GM19239 (cell line): ENCODE data around the gene SLC8A2.
"Not testable (repeated sequence)": the region's sequence is repeated elsewhere in the genome, so short reads cannot be mapped to it uniquely, and the experiment has no call there.

Source experiments
- DNase-seq: peaks from one replicate; pipeline ENCODE4 v3.0.0; 2011; ENCODE audit warnings: low spot score; ENCODE audit not compliant: insufficient read length
- FAIRE-seq: peaks from 2 replicates; lab custom pipeline; 2011; peaks lifted over from hg19 to GRCh38; lab: Jason Lieb, UNC

Gene SLC8A2

DNA sequence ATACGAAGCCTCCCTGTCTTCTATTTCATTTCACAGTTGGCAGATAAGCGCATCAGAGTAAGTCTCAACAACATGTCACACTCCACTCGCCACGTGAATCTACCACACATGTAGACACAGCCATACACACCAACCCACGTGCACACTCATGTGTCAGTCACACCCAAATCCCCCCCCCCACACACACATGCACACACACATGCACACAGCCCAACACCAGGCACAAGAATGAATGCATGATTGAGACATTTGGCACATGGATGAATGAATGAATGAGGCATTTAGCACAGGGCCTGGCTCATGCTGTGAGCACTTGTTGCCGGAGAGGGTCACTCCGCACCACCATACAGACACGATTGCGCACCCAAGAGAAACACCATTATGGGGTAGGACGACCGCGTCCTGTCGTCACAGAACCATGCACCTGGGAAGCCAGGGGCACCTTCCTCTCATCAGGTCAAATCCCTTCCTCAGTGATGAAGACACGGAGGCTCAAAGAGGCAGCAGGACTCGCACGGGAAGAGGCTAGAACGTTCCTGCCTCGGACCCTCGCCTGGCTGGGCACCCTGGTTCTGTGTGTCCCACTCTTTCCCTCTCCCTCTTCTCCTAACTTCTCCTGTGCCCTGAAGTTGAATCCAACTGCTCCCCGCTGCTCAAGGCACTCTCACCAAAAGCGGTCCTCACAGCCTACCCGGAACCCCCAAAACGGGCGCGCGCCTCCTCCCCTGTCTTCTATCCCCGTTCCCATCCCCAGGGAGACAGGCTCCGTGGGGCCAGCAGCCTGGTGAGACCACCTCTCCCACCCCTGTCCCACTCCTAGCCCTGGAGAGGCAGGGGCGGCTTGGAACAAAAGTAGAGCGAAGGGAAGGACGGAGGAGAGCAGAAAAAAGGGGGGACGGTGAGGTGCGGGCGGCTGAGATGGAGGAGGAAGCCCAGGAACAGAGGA lies 53.7 kb downstream of the SLC8A2 start:
- no peak for FAIRE-seq
- no peak for DNase-seq

DNA sequence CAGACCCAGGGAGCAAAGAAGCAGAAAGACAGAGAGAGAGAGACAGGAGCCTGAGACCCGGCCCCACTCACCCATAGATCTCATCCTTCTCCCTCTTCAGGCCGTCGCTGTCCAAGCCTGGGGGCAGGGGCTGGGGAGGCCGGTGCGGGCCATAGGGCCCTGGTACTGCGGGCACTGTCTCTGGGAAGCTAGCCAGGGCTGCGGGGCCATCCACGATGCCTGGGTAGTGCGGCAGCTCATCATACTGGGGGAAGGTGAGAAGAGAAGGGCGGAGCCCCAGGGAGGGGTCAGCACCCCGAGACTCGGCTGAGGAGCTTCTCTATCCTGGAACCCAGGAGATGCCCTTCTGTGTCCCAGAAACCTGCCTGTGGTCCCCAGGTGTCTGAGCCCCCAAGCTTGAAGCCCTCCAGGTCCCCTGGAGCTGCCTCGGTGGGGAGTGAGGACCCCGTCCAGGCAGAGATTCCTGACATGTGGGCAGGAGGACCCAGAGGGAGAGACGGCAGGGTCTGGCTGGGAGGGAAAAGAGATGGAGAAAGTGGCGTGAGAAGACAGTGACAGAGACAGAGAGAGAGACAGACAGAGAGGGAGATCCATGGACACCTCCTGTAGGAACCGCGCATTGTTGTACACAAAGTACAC lies 54.5 kb downstream of the SLC8A2 start:
- DNase-seq (no peak), FAIRE-seq (no peak)

DNA sequence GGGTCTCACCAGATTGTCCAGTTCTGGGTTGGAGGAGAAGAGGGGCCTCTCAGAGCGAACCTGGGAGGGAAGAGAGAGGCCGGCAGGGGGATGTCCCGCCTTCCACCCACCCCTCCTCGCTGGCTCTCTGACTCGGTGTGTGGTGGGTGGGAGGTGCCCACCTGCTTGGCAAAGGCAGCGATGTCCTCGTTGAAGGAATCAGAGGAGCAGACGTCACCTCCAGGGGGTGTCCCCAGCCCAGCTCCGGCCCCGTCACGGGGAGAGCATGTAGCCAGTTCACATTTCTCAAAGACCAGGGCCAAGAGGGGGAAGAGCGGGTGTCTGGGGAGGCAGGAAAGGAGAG lies 55.1 kb downstream of the SLC8A2 start:
- FAIRE-seq: no peak
- DNase-seq: no peak

DNA sequence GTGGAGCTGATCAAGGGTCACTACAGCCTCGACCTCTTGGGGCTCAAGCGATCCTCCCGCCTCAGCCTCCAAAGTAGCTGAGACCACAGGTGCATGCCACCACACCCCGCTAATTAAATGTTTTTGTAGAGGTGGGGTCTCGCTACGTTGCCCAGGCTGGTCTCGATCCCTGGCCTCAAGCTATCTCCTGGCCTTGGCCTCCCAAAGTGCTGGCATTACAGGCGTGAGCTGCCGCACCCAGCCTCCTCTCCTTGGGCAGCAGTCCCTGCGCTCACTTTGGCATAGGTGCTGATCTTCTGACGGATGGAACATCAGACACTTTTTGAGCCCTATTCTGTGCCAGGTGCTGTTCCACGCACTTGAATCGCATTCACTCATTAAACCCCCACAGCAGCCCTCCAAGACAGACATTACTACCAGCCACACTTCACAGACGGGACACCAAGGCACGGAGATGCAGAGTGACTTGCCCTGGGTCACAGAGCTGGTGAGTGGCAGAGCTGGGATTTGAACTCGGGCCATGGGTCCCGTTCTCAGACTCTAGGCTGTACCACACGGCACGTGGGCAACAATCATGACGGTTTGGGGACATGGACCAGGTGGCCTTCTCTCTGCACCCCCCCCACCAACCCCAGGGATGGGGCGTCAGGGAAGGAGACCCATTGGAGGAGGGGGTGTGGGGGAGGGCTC lies 55.6 kb downstream of the SLC8A2 start:
- FAIRE-seq: no peak
- no peak for DNase-seq

DNA sequence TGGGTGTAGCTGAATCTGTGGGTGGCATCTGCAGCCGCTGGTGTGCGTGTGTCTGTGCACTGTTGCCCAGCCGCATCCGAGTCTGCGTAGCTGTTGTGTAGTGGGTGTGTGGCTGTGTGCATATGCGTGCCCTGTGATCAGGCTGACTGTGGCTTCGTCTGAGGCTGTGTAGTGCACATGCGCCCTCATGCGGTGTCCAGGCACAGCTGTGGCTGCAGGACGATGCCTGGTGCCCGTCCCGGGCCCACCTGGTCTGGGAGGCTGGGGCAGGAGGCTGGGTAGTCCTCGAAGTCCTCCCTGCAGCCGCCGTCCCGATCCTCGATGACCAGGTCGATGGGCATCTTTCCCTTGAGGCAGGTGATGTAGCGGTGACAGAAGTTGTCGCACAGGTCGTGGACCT lies 57.2 kb downstream of the SLC8A2 start:
- DNase-seq: no peak
- no peak for FAIRE-seq

DNA sequence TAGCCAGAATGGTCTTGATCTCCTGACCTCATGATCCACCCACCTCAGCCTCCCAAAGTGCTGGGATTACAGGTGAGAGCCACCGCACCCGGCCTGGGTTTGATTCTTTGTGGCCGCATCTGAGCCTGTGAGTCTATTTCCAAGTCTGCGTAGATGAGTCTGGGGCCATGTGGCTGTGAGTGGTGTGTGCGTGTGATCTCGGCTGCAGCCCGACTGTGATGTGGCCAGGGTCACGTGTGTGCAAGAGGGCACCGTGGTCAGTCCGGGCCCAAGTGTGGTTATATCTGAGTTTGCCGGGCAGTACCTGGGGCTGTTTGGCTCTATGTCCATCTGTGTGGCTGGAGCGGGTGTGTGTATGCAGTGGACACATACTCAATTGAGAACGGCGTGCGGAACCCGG lies 57.8 kb downstream of the SLC8A2 start:
- DNase-seq (no peak), FAIRE-seq (no peak)

DNA sequence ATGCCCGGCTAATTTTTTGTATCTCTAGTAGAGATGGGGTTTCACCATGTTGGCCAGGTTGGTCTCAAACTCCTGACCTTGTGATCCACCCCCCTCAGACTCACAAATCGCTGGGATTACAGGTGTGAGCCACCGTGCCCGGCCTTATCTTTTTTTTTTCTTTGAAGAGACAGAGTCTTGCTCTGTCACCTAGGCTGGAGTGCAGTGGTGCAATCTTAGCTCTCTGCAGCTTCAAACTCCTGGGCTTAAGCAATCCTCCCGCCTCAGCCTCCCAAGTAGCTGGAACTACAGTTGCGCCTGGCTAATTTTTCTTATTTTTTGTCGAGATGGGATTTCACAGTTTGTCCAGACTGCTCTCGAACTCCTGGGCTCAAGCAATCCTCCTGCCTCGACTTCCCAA lies 60.0 kb downstream of the SLC8A2 start:
- FAIRE-seq, DNase-seq: not testable (repeated sequence)

DNA sequence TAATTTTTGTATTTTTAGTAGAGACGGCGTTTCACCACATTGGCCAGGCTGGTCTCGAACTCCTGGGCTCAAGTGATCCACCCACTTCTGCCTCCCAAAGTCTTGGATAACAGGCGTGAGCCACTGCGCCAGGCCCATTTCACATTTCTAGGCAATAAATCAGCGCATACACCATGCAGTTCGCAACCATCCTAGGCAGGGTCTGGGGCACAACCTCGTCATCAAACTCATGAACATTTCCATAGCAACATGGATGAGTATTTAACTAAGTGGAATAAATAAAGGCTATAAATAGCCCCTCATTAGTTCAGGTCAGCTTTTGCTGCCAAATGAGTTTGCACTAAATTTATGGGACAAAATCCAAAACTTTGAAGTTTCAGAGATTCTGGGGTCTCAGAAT lies 60.6 kb downstream of the SLC8A2 start:
- DNase-seq: no peak
- no peak for FAIRE-seq

DNA sequence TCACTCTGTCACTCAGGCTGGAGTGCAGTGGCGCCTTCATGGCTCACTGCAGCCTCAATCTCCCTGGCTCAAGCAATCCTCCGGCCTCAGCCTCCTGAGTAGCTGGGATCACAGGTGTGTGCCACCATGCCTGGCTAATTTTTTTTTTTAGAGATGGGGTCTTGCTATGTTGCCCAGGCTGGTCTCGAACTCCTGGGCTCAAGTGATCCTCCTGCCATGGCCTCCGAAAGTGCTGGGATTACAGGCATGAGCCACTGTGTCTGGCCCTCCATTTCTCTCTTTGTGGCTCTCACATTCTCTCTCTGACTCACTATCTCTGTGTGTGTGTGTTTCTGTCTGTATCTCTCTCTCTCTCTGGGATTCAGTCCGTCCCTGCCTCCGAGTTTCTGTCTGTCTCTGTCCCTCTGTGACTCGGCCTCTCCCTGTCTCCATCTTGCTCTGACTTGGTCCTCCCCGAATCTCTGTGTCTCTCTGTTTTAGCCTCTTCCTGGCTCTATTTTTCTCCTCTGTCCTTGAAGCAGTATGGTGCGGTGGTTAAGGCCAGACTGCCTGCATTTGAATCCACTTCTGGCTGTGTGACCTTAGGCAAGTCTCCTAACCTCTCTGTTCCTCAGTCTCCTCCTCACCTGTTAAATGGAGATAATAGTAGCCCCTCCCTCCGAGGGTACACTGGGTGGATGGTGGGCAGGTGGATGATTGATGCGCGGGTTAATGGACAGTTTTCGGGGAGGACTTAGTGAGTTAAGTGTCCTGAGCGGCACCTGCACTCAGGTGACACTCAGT lies 63.3 kb downstream of the SLC8A2 start:
- FAIRE-seq: no peak
- no peak for DNase-seq

DNA sequence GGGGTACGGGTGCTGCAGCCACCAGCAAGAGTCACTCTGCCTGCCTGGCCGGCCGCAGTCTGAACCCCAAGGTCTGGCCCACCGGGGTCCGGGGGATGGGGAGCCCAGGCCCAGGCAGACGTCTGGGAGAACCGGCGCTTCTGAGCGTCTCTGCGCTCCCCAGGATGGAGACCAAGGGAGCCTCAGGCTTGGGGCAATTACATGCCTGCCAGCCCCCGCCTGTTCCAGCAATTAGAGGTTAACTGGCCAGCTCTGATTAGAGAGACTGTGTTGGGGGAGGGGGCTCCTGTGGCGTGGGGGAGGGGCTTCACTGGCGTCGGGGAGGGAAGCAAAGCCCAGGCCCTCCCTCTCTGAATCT lies 64.3 kb downstream of the SLC8A2 start:
- no peak for DNase-seq
- no peak for FAIRE-seq

DNA sequence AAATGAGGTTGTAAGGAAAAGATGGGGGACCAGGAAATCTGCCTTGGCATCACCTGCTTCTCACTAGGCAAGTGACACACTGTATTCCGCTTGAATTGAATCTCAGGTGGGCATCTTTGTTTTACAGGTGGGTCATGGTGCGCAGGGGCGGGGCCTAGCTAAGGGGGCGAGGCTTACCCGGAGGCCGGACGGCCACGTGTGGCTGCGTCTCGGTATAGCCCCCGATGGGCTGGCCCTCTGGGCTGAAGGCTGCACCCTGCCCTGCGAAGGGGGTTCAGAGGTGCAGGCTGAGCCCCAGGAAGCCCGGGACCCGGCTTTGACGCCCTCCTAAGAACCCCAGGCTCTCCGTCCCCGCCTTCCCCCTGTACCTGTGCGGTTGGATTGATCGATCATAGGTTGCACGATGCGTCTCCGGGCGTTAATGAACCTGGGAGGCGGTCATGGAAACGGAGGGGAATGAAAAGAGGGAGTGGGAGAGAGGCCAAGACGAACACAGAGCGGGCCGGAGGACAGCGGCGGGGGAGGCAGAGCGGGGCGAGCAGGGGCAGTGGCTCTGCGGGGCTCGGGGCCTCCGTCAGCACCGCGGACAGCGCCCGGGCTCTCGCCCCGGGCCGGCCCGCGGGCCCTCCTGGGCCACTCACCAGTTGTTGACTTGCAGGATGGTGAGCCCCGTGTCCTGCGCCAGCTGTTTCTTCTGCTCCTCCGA lies 64.8 kb downstream of the SLC8A2 start:
- no peak for FAIRE-seq
- DNase-seq: no peak

DNA sequence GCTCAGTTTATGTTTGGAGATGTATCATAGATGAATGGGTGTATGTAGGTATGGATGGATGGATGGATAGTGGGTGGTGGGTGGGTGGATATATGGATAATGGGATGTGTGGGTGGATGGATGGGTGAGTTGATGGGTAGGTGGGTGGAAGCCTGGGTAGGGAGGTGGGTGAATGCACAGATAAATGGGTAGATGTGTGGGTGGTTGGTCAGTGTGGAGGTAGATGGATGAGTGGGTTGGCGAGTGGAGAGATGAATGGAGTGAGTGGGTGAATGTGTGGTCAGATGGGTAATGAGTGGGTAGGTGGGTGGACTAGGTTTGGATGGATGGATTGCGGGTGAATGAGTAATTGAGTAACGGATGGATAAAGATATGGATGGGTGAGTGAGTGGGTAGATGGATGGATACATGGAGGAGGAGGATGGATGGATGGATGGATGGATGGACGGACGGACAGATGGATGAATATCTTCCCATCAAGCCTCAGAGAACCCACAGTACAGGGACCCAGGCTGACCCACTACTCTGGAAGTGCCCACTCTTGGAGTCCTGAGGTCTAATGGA lies 65.8 kb downstream of the SLC8A2 start:
- no peak for FAIRE-seq
- no peak for DNase-seq

DNA sequence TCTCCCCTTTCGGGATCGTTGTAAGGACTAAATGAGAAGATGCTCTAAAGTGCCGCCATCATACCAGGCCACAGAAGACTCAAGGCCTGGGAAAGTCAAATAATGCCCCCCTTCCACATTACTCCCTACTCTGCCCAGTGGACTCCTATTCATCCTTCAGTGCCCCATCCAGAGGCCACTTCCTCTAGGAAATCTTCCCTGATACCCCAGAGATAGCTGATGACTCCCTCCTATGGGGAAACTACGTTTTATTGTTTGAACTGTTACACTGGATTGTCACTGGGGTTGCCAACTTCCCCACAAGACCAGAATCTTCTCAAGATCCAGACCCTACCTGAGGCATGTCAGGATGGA lies 66.5 kb downstream of the SLC8A2 start:
- FAIRE-seq: no peak

DNA sequence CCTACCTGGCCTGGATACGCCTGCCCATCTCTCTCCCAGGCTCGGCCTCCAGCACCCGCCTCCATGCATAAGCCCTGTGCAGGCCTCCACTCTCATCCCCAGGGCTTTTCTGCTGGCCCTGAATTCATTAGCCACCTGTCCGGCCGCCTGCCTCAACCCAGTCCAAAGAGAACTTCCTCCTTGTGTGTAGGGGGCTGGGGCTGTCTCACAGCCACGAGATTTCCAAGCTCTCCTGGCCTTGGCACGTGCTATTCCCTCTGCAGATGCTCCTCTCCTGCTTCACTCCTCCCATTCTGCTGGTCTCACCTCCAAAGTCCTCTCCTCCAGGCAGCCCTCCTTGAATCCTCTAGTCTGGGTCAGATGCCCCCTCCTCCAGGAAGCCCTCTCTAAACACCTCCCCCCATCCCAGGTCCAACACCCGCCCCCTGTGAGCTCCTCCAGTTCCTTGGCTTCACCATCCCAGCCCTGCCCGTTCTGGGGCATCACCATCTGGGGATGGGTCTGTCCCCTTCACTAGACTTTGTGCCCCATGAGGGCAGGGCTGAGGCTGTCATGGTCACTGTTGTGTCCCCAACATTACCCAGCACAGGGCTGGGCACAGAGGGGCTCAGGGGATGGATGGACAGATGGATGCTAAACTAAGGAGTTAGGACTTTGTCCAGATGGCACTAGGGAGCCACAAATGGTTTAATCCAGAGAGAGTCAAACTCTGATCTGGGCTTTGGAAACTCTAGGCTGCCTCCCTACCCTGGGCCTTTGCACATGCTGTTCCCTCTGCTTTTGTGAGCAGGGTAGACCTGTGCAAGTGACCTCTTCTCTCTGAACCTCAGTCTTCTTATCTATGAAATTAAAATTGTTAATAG lies 67.1 kb downstream of the SLC8A2 start:
- DNase-seq (no peak), FAIRE-seq (no peak)

More for the DNA sequence above, 66.5 kb downstream of the SLC8A2 start:
- no peak for DNase-seq

DNA sequence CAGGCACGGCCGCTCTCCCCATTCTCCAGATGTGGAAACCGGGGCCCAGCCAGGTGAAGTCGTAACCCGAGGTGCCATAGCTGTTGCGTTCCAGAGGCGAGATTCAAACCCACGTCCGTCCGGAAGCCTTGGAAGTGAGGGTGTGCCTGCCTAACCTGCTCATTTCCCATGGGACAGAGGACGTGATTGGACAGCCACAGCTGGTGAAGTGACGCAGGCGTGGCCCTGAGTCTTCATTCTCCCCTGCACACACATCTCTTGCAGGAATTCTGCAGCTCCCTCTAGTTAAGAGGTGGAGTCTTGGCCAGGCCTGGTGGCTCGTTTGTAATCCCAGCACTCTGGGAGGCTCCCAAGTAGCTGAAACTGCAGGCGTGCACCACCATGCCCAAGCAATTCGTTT lies 69.2 kb downstream of the SLC8A2 start:
- DNase-seq: no peak
- no peak for FAIRE-seq

DNA sequence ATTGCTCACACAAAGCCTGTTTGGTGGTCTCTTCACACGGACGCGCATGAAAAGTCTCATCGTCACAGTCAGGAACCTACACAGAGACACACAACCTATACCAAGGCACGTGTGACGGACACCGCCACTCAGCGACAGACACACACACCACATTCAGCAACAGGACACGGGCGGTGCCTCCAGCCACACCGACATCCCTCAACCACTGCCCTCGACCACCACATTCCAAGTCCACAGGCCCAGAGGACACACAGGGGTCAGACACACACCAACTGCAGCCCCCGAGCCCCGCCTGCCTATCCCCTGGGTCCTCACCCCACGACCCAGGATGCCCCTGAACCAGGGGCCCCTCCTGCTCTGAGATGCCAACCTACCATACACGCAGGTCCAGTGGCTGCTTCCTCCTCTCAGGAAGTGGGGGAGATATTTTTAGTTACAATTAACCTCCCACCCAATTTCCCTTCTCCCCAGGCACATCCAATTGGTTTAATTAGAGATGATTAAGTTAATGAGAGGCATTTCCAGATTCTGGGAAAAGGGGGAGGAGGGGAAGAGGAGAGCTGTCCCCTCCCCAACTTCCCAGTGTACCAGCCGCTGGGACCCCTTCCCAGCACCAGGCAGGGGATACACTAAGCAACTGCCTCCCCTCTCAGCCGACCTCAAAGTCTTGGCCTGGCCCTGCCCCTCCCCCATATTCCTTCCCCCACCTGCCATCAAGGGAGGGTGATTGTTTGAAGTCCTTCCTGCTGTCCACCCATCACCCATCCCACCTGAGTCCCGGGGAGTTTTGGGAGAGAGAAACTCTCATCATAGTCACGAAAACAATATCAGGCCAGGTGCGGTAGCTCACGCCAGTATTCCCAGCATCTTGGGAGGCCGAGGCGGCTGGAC lies 72.7 kb downstream of the SLC8A2 start:
- no peak for FAIRE-seq

DNA sequence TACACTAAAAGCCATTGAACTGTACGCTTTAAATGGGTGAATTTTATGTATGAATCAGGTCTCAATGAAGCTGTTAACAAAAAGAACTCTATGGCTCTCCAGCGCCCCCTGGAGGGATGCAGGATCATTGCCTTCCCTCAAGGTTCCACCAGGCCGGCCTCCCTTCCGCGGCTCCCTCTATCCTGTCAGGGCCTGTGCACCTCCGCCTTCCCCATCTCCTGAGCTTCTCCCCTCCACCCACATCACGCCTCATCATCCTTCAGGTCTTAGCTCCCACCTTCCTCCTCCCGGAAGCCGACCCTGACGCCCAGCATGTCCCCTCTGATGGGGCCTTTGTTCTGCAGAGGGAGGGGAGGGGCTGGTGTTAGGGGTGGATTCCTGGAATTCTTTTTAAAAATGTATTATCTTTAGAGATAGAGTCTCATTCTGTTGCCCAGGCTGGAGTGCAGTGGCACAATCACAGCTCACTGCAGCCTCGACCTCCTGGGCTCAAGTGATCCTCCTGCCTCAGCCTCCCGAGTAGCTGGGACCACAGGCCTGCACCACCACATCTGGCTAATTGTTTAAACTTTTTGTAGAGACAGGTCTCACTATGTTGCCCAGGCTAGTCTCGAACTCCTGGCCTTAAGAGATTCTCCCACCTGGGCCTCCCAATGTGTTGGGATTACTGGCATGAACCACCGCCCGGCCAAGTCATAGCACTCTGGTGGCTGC lies 80.0 kb downstream of the SLC8A2 start:
- DNase-seq (peak; percentile 53), FAIRE-seq (peak; percentile 76)

More for the DNA sequence above, 72.7 kb downstream of the SLC8A2 start:
- no peak for DNase-seq
